ENCODE measurements around the gene SFRP5. TPM values are rescaled to one million over a fixed set of nuclear protein-coding genes. Genes with fewer than 3 reads are reported as not detected.

The SFRP5 gene
- total and polyA plus RNA-seq, 2 of the 13 experiments (the other 11 are each of a cell fraction or from before 2014, with no cell fraction given) = 0.32 to 1.7 TPM

GRCh38 chr10:97736902-97737769 is 34.7 kb downstream of the SFRP5 start, which contains the start of gene ZFYVE27 (continued):
- peak; percentile 98 for TF ChIP-seq ATF5 (CRISPR knock-in tag; IDR thresholded peaks at IDR 0.05; ENCODE audit: low read depth)
- TF ChIP-seq ZHX1 (CRISPR knock-in tag; IDR thresholded peaks at IDR 0.05; ENCODE audit: low read depth) = peak; percentile 91
- TF ChIP-seq ZSCAN25 (CRISPR knock-in tag; IDR thresholded peaks at IDR 0.05) = peak; percentile 80
- TF ChIP-seq MEIS2 (CRISPR knock-in tag; IDR thresholded peaks at IDR 0.05) = peak; percentile 81
- TF ChIP-seq MTF2 (CRISPR knock-in tag; IDR thresholded peaks at IDR 0.05; ENCODE audit: borderline replicate concordance) = peak; percentile 81; the same call in 1 of the 2 replicates
- peak; percentile 99 for TF ChIP-seq ZNF253 (CRISPR knock-in tag; IDR thresholded peaks at IDR 0.05; ENCODE audit: borderline replicate concordance)
- TF ChIP-seq MLLT10 (CRISPR knock-in tag; IDR thresholded peaks at IDR 0.05) = no peak
- TF ChIP-seq ZNF329 (CRISPR knock-in tag; IDR thresholded peaks at IDR 0.05; ENCODE audit: low read depth) = peak; percentile 90; the same call in 1 of the 2 replicates
- peak; percentile 59; the same call in 1 of the 2 replicates for TF ChIP-seq THRA (CRISPR knock-in tag; IDR thresholded peaks at IDR 0.05; ENCODE audit: borderline replicate concordance)
- TF ChIP-seq SALL1 (CRISPR knock-in tag; IDR thresholded peaks at IDR 0.05) = peak; percentile 99
- no peak; the same call in 1 of the 2 replicates for TF ChIP-seq RELA (CRISPR knock-in tag; IDR thresholded peaks at IDR 0.05)
- no peak for TF ChIP-seq ZNF577 (CRISPR knock-in tag; IDR thresholded peaks at IDR 0.05; ENCODE audit: borderline replicate concordance, low read depth)
- peak; percentile 70; the same call in 1 of the 2 replicates for TF ChIP-seq PRDM10 (CRISPR knock-in tag; IDR thresholded peaks at IDR 0.05; ENCODE audit: low read depth)
- TF ChIP-seq SRSF9 (IDR thresholded peaks at IDR 0.05; ENCODE audit: borderline replicate concordance, insufficient read depth, low read depth, low read length, poor library complexity, severe bottlenecking) = no peak
- no peak for TF ChIP-seq HNRNPUL1 (IDR thresholded peaks at IDR 0.05; ENCODE audit: low read depth, low read length)
- peak; percentile 94 for TF ChIP-seq ZC3H13 (CRISPR knock-in tag; IDR thresholded peaks at IDR 0.05)
- no peak for TF ChIP-seq HMG20A (CRISPR knock-in tag; IDR thresholded peaks at IDR 0.05; ENCODE audit: borderline replicate concordance)
- TF ChIP-seq NR2F2 (IDR thresholded peaks at IDR 0.05; ENCODE audit: borderline replicate concordance, low read depth) = 0 out of 2 replicates have a peak, but pooled peaks have one; percentile 10
- no peak for TF ChIP-seq SCMH1 (CRISPR knock-in tag; IDR thresholded peaks at IDR 0.05; ENCODE audit: borderline replicate concordance)
- TF ChIP-seq ZNF510 (CRISPR knock-in tag; IDR thresholded peaks at IDR 0.05; ENCODE audit: low read depth) = peak; percentile 96
